Muscle of arm (tissue), 12 donors: ENCODE results near the gene TOX2. TPM values are rescaled to one million over a fixed set of nuclear protein-coding genes. Genes with fewer than 3 reads are reported as not detected.
"Not testable (repeated sequence)": the region's sequence is repeated elsewhere in the genome, so short reads cannot be mapped to it uniquely, and the experiment has no call there.

ENCODE experiments used
- DNase-seq: peaks from one replicate; pipeline ENCODE4 v3.0.0-alpha.2; 2013
- polyA plus RNA-seq, 12 donors: library from polyadenylated mRNA; unstranded; fragments of 120-200 nt; gene quantifications; one replicate each; pipeline ENCODE4 v1.2.1, GENCODE V29; 2013; ENCODE audit not compliant: insufficient read length in 12 of 12

The TOX2 gene
- polyA plus RNA-seq, 12 donors, result 1.7 to 9.8 (median 3.3) TPM; not detected in 1

DNA sequence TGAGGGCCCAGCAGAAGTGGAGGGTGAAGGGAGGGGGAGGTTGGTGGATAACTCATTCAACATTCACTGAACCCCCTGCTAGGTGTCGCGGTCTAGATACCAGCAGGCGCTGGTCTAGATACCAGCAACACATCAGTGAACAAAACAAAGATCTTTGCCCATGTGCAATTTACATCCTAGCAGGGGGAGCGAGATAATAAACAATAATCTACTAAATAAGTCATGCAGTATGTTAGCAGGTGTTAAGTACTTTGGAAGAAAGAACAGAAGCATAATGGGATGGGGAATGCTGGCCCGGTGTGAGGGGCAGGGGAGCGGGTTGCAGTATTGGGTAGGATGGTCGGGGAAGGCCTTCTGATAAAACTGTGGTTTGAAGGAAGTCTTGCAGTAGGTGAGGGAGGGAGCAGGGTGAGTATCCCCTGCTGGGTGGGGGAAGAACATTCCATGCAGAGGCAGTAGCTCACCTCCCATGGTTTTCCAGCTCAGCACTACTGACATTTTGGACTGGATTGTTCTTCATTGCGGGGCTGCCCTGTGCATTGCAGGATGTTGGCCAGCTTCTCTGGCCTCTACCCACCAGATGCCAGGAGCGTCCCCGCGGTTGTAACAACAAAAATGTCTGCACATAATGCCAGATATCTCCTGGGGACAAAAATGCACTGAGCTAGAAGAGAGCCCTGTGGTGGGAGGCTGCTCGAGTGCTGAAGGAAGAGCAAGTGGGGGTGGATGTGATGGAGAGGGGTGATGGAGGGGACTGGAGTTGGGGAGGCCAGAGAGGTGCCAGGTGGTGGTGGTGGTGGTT is 117.3 kb downstream of the TOX2 start:
- no peak for DNase-seq

DNA sequence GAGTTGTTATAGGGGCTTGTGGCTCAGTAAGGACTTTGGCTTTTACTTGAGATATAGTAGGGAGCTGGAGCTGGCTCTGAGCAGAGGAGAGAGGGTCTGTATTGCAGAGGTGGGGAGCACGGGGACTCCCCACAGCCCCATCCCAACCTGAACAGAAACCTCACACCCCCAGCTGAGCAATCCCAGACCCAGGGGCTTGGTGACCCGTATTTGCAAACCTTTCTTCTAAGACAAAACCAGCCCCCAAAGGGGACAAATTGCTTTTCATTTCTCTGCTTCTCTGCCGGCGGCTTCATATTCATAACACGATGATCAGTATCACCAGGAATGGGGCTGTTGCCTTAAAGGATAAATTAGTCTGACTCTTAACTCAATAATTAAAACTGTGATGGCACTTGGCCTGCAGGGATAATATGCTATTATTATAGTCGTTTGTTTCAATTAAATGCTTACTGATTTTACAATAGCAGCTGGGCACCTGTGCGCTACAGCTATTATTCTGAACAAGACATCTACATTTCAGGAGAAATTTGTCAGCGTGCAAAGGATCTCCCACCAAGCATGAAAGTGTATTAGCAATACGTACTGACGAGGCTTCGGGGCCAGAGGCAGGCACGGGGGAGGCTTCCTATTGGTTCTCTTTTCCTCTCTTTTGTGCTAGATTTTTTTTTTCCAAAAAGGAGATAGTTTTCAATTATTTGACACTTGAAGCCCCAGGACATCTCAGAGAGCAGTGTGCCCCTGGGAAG is 118.1 kb downstream of the TOX2 start:
- no peak for DNase-seq

DNA sequence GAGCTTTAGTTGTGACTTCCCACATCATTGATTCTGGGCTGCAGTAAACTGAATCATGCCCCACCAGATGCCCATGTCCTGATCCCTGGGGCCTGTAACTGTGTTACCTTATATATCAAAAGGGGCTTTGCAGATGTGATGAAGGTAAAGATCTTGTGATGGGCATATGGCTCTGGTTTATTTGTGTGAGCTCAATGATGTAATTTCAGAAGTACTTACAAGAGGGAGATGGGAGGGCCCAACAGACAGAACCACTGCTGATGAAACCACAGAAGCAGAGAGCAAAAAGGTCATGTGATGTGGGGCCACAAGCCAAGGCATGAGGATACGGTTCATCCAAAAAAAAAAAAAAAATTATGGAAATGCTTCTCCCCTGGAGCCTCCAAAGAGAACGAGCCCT is 118.7 kb downstream of the TOX2 start:
- no peak for DNase-seq

DNA sequence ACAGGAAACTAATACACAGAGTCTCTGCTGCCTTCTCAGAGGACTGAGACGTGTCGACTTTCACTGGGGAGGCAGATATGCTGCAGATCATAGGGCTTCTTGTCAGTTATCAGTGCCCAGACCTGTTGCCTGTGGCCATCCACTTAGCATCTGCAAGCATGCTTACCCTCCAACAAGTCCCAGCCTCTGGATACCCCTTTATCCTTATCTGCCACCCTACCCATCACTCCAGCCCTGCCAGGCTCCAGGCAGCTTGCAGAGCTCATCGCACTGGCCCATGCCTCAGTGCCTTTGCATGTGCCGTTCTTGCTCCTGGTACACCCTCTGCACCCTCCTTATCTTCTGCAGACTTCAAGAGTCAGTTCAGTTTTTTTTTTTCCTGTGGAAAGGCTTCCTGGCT is 119.2 kb downstream of the TOX2 start:
- DNase-seq, result no peak

DNA sequence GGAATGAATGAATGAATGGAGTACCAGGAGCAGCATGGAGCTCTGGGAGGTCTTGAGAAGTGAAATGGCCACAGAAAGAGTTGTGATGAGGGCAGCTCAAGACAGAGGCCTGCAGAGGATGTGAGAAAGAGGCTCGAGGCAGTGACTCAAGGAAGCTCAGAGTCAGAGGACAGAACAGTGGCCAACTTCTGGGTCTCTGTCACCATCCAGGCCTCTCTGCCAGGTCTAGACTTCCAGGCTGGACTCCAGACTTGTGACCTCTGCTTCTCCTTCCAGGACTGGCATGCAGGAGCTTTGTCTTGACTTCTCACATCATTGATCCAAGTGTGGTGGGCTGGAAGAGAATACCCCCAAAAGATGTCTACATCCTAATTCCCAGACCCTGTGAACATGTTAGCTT is 119.8 kb downstream of the TOX2 start:
- DNase-seq, result no peak

DNA sequence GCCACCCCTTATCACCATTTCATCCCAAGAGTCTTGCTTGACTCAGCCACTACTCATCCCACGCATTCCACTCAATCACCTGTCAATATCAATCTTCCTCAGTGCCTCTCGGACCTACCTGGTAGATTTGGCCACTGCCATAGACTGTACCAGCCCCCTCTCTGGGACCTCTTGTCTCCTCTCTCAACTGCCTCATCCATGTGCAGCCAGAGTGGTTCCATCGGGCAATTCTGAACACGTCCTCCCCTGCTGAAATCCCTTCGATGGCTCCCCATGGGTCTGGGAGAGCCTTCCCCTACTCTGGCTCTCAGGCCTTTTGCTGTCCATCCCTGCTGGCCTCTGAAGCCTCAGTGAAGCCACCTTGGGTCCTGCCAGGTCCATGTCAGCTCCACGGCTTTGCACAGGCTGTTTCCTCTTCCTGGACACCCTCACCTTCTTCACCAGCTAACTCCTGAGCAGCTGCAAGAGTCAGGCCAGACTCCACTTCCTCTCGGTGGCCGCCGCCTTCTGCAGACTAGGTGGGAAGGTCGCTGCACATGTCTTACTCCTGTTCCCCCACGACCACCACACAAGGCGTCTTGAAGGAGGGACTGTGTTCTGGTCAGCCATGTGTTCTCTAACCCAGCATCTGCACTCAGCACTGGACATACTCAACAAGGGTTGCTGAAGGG is 120.4 kb downstream of the TOX2 start:
- DNase-seq, result no peak

DNA sequence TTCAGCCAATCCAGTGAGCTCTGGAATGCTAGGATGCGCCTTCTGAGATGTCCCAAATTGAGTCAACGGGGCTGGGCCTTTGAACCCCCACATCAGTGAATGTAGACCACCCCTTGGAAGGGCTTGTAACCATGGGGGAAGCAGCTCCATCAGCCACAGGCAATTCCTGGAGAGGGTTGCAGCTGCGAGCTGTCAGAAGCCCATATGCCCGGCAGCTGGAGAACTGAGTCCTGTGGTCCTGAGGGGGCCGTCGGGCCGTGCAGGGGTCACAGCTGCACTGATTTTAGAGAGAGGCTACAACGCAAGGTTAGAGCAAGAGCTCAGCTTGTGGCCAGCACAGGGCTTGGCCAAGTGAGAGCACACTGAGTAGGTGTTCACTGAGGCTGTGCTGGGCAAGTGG is 121.3 kb downstream of the TOX2 start:
- DNase-seq, result no peak

DNA sequence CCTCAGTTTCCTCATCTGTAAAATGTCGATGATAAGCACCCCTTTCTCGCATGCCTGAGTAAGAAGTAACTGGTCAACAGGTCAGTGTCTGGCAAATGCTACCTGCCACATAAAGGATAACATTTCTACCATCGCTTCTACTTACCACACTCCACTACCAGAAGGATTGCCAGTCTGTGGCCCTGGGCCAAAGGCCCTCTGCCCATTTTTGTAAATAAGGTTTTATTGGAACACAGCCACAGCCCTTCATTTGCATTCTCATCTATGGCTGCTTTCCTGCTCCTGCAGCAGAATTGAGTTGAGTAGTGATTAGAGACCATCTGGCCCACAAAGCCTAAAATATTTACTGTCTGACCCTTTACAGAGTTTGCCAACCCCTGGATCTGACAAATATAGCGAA is 121.8 kb downstream of the TOX2 start:
- no peak for DNase-seq

DNA sequence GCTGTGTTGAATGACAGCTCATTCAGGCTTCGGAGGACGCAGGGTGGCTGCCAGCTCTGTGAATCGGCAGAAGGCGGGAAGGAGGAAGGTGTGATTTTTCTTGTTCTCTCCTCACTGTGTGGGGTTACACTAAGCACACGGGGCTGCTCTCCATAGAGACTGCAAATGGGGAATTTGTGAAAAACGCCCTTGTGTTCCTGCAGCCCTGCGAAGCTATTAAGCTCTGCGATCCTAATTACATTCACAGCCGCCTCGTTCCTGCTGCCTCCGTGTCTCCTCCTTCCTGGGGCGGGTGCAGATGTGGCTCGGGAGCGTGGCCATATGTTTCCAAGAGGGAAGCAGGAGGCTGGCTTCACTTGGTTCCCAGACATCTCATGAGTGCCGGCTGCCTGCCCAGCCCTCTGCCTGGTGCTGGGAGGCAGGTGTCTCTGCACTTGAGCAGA is 124.0 kb downstream of the TOX2 start:
- DNase-seq, result peak; percentile 38

DNA sequence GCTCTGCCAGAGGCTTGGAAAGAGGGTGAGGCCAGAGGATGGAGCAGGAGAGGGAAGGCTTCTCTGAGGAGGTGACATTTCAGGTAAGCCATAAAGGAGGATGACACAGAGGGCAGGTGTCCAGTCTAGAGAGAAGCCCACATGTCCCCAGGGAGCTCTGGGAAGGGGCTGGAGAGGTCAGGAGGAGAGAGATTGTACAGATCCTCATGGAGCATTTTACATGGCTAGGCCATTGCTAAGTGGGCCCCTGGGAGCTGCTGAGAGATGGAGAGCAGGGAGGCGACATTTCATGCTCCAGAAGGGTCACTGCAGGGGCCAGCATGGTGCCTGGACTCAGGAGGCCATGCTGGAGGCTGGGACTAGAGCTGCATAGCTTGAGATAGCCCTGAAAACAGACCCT is 124.5 kb downstream of the TOX2 start:
- no peak for DNase-seq

DNA sequence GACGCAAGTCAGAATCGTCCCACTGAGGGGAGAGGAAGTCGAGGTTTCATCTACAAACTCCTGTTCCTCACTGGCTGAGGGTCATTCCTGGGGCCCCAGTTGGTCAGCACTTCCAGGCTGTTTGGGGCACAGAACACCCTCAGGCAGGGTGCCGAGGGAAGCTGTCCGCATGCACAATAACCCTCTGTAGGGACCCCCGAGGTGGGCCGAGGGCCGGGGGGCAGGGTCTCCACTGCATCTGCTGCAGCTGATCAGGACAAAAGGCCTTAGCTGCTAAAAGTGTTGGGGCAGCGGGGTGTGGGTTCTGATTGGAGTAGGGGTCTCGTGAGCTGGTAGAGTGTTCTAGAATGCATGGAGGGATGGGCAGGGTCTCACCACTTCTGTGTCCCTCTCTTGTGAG is 125.1 kb downstream of the TOX2 start:
- no peak for DNase-seq

DNA sequence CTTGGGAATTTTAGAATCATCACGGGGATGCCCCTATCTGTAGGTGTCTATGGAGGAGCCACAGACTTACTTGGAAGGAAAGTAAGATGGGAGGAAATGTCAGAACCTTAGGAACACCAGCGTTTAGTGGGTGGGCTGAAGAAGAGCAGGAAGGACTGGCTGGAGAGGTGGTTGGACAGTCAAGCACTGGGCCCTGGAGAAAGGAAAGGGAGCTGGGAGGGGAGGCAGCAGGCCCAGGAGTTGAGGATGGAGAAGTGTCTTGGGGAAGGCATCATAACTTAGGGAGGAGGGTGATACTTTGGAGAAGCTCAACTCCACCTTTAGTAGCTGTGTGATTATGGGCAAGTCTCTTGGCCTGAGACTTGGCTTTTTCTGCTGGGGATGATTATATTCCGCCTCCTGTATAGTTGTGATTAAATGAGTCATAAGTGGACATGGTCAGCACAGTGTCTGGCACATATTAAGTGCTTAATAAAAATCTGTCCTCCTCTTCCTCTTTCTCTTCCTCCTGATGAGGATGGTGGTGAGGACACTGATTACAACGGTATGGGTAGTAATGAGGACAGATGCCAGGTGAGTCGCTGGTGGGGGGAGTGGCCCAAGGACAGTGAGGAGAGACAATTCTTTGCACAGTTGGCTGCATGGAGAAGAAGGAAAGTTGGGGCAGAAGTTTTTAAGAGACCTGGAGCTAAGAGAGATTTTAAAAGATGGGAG is 125.7 kb downstream of the TOX2 start:
- DNase-seq, result no peak

DNA sequence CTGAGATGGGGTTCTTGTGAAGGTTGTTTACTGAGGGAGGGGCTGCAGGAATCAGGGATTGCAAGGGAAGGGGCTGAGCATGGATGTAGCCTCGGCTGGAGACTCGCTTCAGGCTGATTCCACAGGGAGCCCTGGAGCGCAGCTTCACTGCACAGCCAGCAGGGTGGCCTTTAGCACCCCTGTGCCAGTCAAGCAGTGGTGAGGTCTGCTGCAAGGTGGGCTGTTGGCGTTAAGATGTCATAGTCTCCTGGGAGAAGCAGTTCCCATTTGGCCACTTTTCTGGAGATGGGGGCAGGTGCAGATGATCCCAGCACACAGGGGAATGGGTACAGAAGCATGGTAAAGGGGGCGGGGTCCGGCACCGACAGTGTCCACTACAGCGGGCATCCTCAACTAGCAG is 126.3 kb downstream of the TOX2 start:
- DNase-seq, result no peak

DNA sequence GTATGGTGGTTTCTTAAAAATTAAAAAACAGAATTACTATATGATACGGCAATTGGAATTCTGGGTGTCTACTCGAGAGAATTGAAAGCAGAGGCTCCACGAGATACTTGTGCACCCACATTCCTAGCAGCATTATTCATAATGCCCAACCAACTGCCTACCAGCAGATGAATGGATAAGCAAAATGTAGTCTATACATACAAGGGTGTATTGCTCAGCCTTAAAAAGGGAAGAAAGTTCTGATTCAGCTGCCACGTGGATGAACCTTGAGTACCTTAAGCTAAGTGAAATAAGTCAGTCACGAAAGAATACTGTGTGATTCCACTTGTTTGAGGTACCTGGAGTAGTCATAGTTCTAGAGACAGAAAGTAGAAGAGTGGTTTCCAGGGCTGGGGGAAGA is 130.1 kb downstream of the TOX2 start:
- not testable (repeated sequence) for DNase-seq

DNA sequence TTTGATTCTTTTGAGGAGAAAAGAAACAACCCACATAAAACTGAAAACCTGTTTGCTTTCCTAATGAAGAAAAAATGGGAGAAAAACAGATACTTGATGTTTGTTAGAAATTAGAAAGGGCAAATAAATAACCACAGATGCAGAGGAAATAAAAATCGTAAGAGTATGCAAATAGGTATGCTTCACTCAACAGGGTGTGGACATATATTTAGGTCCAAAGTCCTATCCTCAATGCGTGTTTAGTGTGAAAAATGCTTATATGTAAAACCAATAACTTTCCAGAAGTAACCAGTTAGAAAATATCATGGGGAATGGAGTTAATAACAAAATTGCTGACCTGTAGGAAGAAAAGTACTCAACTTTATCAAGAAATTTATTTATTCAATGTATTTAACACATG is 135.7 kb downstream of the TOX2 start:
- DNase-seq, result no peak

DNA sequence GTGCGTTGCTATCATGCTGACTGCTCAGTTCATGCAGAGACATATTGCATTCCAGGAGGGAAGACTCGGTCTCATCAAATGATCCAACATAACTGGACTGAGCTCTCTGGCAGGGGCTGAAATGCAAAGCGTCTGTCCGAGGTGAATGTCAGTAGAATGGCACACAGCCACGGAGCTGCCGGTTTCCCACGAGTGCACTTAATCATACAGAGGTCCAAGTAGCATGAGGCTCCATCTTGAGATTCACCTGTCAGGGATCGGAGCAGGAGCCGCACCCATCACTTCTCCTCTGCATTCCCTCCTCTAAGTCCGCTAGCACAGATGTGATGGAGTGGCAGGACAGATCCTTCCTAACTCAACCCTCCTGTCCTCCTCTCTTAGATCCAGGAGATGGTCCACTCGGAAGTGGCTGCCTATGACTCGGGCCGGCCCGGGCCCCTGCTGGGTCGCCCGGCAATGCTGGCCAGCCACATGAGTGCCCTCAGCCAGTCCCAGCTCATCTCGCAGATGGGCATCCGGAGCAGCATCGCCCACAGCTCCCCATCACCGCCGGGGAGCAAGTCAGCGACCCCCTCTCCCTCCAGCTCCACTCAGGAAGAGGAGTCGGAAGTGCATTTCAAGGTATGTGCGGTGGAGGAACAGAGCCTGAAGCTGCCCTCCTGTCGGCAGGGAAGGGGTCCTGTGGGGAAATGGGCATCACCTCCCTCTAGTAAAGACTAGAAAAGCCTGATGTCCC is 136.4 kb downstream of the TOX2 start:
- no peak for DNase-seq

DNA sequence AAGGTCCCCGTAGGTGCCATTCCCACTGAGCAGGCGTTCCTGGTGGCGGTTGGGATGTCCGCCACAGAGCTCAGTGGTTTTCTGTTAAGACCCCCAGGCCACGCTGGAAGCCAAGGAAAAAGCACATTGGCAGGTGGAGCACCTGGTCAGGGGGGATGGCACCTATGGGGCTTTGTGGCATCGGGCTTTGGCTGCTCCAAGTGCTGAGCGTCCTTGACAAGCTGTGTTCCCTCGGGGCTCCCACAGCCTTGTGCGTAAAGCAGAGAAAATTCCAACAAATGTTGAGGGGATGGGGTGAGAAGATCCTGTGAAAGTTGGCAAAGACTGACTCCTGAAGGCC is 137.0 kb downstream of the TOX2 start:
- no peak for DNase-seq

DNA sequence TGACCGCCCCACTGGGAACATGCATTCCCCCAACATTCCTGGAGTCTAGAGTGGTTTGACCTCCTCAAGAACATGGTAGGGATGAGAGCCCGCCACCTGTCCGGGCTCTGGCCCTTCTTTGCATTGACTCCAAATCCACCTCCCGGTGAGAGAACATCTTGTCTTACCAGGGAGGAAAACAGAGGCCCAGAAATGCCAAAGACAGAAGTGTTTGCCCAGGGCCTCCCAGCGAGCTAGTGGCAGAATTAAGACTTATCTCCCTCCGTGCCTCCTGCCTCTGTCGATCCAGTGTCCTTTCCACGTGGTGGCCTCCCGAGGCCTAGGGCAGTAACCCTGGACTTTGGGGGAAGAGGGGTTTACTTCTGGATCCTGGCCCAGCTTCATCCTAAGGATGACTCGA is 137.5 kb downstream of the TOX2 start:
- DNase-seq, result no peak

DNA sequence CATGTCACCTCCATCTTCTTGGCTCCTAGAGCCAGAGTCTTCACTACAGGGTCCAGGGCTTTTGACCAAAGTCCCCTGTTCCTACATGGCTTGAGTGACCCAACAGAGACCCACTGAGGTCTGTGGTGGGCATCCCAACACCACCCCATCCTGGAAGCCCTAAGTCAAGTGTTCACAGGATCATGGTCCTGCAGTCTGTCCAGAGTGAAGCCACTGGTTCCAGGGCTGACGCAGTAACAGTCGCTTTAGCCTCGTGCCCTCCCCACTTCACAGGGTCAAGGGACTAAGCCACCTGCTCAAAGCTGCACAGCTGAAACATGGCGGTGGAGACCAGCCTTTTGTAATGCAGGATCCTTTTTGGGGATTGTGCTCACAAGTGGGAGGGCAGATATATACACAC is 138.4 kb downstream of the TOX2 start:
- no peak for DNase-seq

DNA sequence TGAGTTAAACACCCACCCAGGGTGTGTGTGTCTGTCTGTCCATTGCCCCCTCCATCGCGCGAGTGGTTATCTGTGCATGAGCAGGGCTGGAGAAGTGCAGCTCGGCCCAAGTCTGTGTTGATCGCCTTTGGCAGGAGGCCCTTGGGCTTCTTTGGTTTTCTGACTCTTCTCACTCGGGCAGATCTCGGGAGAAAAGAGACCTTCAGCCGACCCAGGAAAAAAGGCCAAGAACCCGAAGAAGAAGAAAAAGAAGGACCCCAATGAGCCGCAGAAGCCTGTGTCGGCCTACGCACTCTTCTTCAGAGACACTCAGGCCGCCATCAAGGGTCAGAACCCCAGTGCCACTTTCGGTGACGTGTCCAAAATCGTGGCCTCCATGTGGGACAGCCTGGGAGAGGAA is 139.5 kb downstream of the TOX2 start:
- no peak for DNase-seq

DNA sequence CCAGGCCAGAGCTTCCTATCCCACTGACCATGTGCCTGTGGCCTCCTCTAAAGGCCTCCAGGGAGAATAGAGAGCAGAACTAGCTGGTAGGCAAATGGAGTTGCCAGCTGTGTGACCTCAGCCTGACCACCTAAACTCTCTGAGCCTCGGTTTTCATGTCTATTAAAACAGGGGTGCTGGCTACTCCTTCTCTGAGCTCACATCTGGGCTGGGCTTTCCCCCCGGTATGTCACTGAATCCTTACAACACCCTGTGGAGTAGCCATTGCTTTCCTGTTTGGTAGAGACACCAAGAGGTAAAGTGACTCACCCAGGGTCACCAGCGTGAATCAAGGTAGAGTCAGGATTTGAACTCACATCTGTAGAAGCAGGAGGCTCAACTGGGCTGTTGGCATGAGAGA is 140.2 kb downstream of the TOX2 start:
- no peak for DNase-seq
